CD8-positive, alpha-beta memory T cell (primary cell): ENCODE data around the gene PTCRA. TPM values are rescaled to one million over a fixed set of nuclear protein-coding genes. Genes with fewer than 3 reads are reported as not detected.

Experiments
- CTCF ChIA-PET: fragments of 350-600 bp; sonication (Branson Sonifier 250); formaldehyde crosslinking; loops from one replicate; lab custom pipeline; 2021; ENCODE audit warnings: antibody characterized with exemption; lab: Charles Lee
- POLR2A ChIA-PET: fragments of 350-600 bp; sonication (Branson Sonifier 250); formaldehyde crosslinking; loops from one replicate; lab custom pipeline; 2021; ENCODE audit warnings: antibody characterized with exemption; lab: Charles Lee
- DNase-seq, 5 donors: peaks; one replicate each; pipeline versions ENCODE4 v3.0.0 to v3.0.0-alpha.2; 2020 to 2022; ENCODE audit warnings: mixed read lengths in 1 of 5
- H3K27ac ChIP-seq: one replicate; pipeline ENCODE4 v1.7.0; 2013; ENCODE audit warnings: low read depth, mild to moderate bottlenecking, low read length, moderate library complexity
- H3K27me3 ChIP-seq: 2 replicates; pipeline ENCODE4 v1.7.0; 2013; ENCODE audit warnings: low read length, mild to moderate bottlenecking; ENCODE audit not compliant: insufficient read depth, poor library complexity, severe bottlenecking
- H3K36me3 ChIP-seq: 2 replicates; pipeline ENCODE4 v1.7.0; 2013; ENCODE audit warnings: mild to moderate bottlenecking, low read length, moderate library complexity; ENCODE audit not compliant: insufficient read depth
- H3K4me1 ChIP-seq: 2 replicates; pipeline ENCODE4 v1.7.0; 2013; ENCODE audit warnings: mild to moderate bottlenecking, low read length, moderate library complexity; ENCODE audit not compliant: insufficient read depth
- H3K4me3 ChIP-seq: 2 replicates; pipeline ENCODE4 v1.7.0; 2013; ENCODE audit warnings: mild to moderate bottlenecking, low read length
- H3K9me3 ChIP-seq: 2 replicates; pipeline ENCODE4 v1.7.0; 2013; ENCODE audit warnings: mild to moderate bottlenecking, low read length
- H3K27ac Mint-ChIP-seq, 8 donors: one replicate each; pipeline ENCODE4 v1.8.0; 2020 to 2021; ENCODE audit warnings: mixed read lengths in 8 of 8, mild to moderate bottlenecking in 6 of 8, inconsistent platforms in 3 of 8, moderate library complexity in 3 of 8
- H3K27me3 Mint-ChIP-seq, 2 donors: one replicate each; pipeline ENCODE4 v1.8.0; 2020 to 2021; ENCODE audit warnings: mixed read lengths in 2 of 2, mild to moderate bottlenecking in 1 of 2, moderate library complexity in 1 of 2
- H3K36me3 Mint-ChIP-seq, 3 donors: one replicate each; pipeline ENCODE4 v1.8.0; 2020 to 2021; ENCODE audit warnings: mixed read lengths in 3 of 3, inconsistent platforms in 1 of 3, mild to moderate bottlenecking in 1 of 3
- H3K4me1 Mint-ChIP-seq, 3 donors: one replicate each; pipeline ENCODE4 v1.8.0; 2020 to 2021; ENCODE audit warnings: mixed read lengths in 3 of 3, inconsistent platforms in 1 of 3, mild to moderate bottlenecking in 1 of 3
- H3K4me3 Mint-ChIP-seq, 7 donors: one replicate each; pipeline ENCODE4 v1.8.0; 2020 to 2021; ENCODE audit warnings: mixed read lengths in 7 of 7, mild to moderate bottlenecking in 6 of 7, moderate library complexity in 4 of 7, inconsistent platforms in 2 of 7
- H3K9me3 Mint-ChIP-seq, 5 donors: one replicate each; pipeline ENCODE4 v1.8.0; 2020 to 2022; ENCODE audit warnings: mixed read lengths in 5 of 5, mild to moderate bottlenecking in 3 of 5, moderate library complexity in 2 of 5, inconsistent platforms in 1 of 5
- polyA plus RNA-seq: library from polyadenylated mRNA; unstranded; fragments of 300-500 nt; fragmentation: Illumina TruSeq; gene quantifications from one replicate; pipeline ENCODE4 v1.2.3, GENCODE V29; 2021
- total RNA-seq, 2 experiments: library from RNA; stranded (reverse); gene quantifications; one replicate each; pipeline ENCODE4 v1.2.3, GENCODE V29; 2021

The PTCRA gene
- total and polyA plus RNA-seq, 3 experiments from 2014 or later, result not detected

- peaks cover 4% of the 10 kb centered on the region for H3K36me3 ChIP-seq
- CTCF ChIA-PET, result interaction anchor here (1.2 kb wide), 1 partner anchor 157 kb away, joined by 3 read pairs; no protein-coding TSS in a partner anchor
- H3K27me3 ChIP-seq, result no peaks in the 10 kb centered on the region
- peaks cover 13% of the 10 kb centered on the region for H3K4me1 ChIP-seq
- Mint-ChIP-seq H3K36me3 (peaks cover 0 to 52% (median 0%) of the 10 kb centered on the region in 3 donors), H3K4me1 (peaks cover 4 to 19% (median 18%) of the 10 kb centered on the region in 3 donors), H3K9me3 (no peaks in the 10 kb centered on the region), H3K4me3 (no peak overlapping the region), H3K27ac (no peak overlapping the region), H3K27me3 (no peaks in the 10 kb centered on the region)
- no peak overlapping the region for H3K4me3 ChIP-seq
- DNase-seq, result no peak
- H3K9me3 ChIP-seq, result no peaks in the 10 kb centered on the region
- POLR2A ChIA-PET, result no interaction called here
- H3K27ac ChIP-seq, result no peak overlapping the region
Observed at GRCh38 chr6:42963179-42963854, 47.5 kb downstream of the PTCRA start.

GRCh38 chr6:42963855-42964605 is 48.2 kb downstream of the PTCRA start:
- Histone ChIP-seq H3K27ac (no peak overlapping the region), H3K27me3 (no peaks in the 10 kb centered on the region), H3K9me3 (no peaks in the 10 kb centered on the region), H3K36me3 (peaks cover 11% of the 10 kb centered on the region), H3K4me3 (no peak overlapping the region), H3K4me1 (peaks cover 13% of the 10 kb centered on the region)
- peak in 1 of 5 donors; percentile 26 for DNase-seq
- ChIA-PET POLR2A (no interaction called here), CTCF (interaction anchor here (0.7 to 0.8 kb wide), 2 partner anchors 61 to 860 kb away, joined by 3 to 4 read pairs; no protein-coding TSS in a partner anchor)
- Mint-ChIP-seq H3K27ac (no peak overlapping the region), H3K4me1 (peaks cover 4 to 19% (median 18%) of the 10 kb centered on the region in 3 donors), H3K9me3 (no peaks in the 10 kb centered on the region), H3K27me3 (no peaks in the 10 kb centered on the region), H3K4me3 (no peak overlapping the region), H3K36me3 (peaks cover 0 to 59% (median 0%) of the 10 kb centered on the region in 3 donors)

- peaks cover 14% of the 10 kb centered on the region for H3K36me3 ChIP-seq
- CTCF ChIA-PET, result interaction anchor here (0.7 to 1.8 kb wide), 2 partner anchors 12 to 177 kb away, joined by 3 to 6 read pairs; partner anchors contain the start of gene PEX6
- peaks cover 0 to 69% (median 2%) of the 10 kb centered on the region in 3 donors for H3K36me3 Mint-ChIP-seq
Observed at GRCh38 chr6:42966571-42966970, 50.7 kb downstream of the PTCRA start.

GRCh38 chr6:42967228-42967627 is 51.4 kb downstream of the PTCRA start:
- Histone ChIP-seq H3K36me3 (peaks cover 14% of the 10 kb centered on the region), H3K9me3 (no peaks in the 10 kb centered on the region), H3K27ac (no peak overlapping the region), H3K4me3 (no peak overlapping the region), H3K27me3 (no peaks in the 10 kb centered on the region), H3K4me1 (no peaks in the 10 kb centered on the region)
- Mint-ChIP-seq H3K36me3 (peaks cover 0 to 66% (median 4%) of the 10 kb centered on the region in 3 donors), H3K27me3 (no peaks in the 10 kb centered on the region), H3K4me3 (no peak overlapping the region), H3K4me1 (no peaks in the 10 kb centered on the region), H3K27ac (no peak overlapping the region), H3K9me3 (no peaks in the 10 kb centered on the region)
- POLR2A ChIA-PET, result interaction anchor here (0.5 kb wide), 1 partner anchor 34 kb away, joined by 3 read pairs; no protein-coding TSS in a partner anchor
- CTCF ChIA-PET, result no interaction called here
- DNase-seq, result no peak

More at GRCh38 chr6:42966571-42966970, 50.7 kb downstream of the PTCRA start:
- H3K4me3 ChIP-seq, result no peak overlapping the region
- H3K4me1 ChIP-seq, result no peaks in the 10 kb centered on the region
- H3K27me3 ChIP-seq, result no peaks in the 10 kb centered on the region
- no peaks in the 10 kb centered on the region for H3K9me3 ChIP-seq
- DNase-seq, result no peak
- no peak overlapping the region for H3K27ac ChIP-seq
- Mint-ChIP-seq H3K27me3 (no peaks in the 10 kb centered on the region), H3K9me3 (no peaks in the 10 kb centered on the region), H3K4me1 (peaks cover 0 to 5% (median 0%) of the 10 kb centered on the region in 3 donors), H3K27ac (peak overlapping the region in 2 of 8 donors; percentile 24 to 89), H3K4me3 (no peak overlapping the region)
- POLR2A ChIA-PET, result no interaction called here

GRCh38 chr6:42968126-42968701 is 52.4 kb downstream of the PTCRA start:
- H3K27me3 ChIP-seq, result no peaks in the 10 kb centered on the region
- no peaks in the 10 kb centered on the region for H3K27me3 Mint-ChIP-seq
- H3K9me3 Mint-ChIP-seq, result no peaks in the 10 kb centered on the region
- no peak overlapping the region for H3K27ac Mint-ChIP-seq
- no peak overlapping the region for H3K27ac ChIP-seq
- H3K4me3 Mint-ChIP-seq, result no peak overlapping the region
- H3K4me1 Mint-ChIP-seq, result no peaks in the 10 kb centered on the region
- peaks cover 14% of the 10 kb centered on the region for H3K36me3 ChIP-seq
- H3K36me3 Mint-ChIP-seq, result peaks cover 0 to 64% (median 4%) of the 10 kb centered on the region in 3 donors
- H3K4me3 ChIP-seq, result no peak overlapping the region
- POLR2A ChIA-PET, result no interaction called here
- DNase-seq, result no peak
- no peaks in the 10 kb centered on the region for H3K9me3 ChIP-seq
- no peaks in the 10 kb centered on the region for H3K4me1 ChIP-seq
- CTCF ChIA-PET, result no interaction called here

- no peak overlapping the region for H3K4me3 ChIP-seq
- H3K4me3 Mint-ChIP-seq, result no peak overlapping the region
- no peaks in the 10 kb centered on the region for H3K9me3 ChIP-seq
- ChIA-PET CTCF (no interaction called here), POLR2A (no interaction called here)
- peaks cover 0 to 64% (median 4%) of the 10 kb centered on the region in 3 donors for H3K36me3 Mint-ChIP-seq
- no peak overlapping the region for H3K27ac ChIP-seq
- H3K4me1 Mint-ChIP-seq, result peaks cover 0 to 3% (median 1%) of the 10 kb centered on the region in 3 donors
- H3K4me1 ChIP-seq, result no peaks in the 10 kb centered on the region
- H3K36me3 ChIP-seq, result peaks cover 14% of the 10 kb centered on the region
- H3K9me3 Mint-ChIP-seq, result no peaks in the 10 kb centered on the region
- no peaks in the 10 kb centered on the region for H3K27me3 ChIP-seq
- no peaks in the 10 kb centered on the region for H3K27me3 Mint-ChIP-seq
- DNase-seq, result no peak
- no peak overlapping the region for H3K27ac Mint-ChIP-seq
Observed at GRCh38 chr6:42968783-42969182, 52.9 kb downstream of the PTCRA start.

GRCh38 chr6:42969431-42969830 is 53.6 kb downstream of the PTCRA start:
- no peak for DNase-seq
- Histone ChIP-seq H3K9me3 (no peaks in the 10 kb centered on the region), H3K4me3 (no peak overlapping the region), H3K36me3 (peaks cover 14% of the 10 kb centered on the region), H3K27ac (no peak overlapping the region), H3K4me1 (no peaks in the 10 kb centered on the region), H3K27me3 (no peaks in the 10 kb centered on the region)
- no peaks in the 10 kb centered on the region for H3K9me3 Mint-ChIP-seq
- peaks cover 0 to 62% (median 4%) of the 10 kb centered on the region in 3 donors for H3K36me3 Mint-ChIP-seq
- H3K27me3 Mint-ChIP-seq, result no peaks in the 10 kb centered on the region
- no peak overlapping the region for H3K4me3 Mint-ChIP-seq
- H3K4me1 Mint-ChIP-seq, result peaks cover 2 to 7% (median 4%) of the 10 kb centered on the region in 3 donors
- H3K27ac Mint-ChIP-seq, result no peak overlapping the region
- ChIA-PET POLR2A (no interaction called here), CTCF (no interaction called here)
